PFSK-1 (cell line): ENCODE results near the gene ZNF503.

Experiments
- FOXP2 ChIP-seq: optimal IDR thresholded peaks from 2 replicates; pipeline ENCODE3; 2011; ENCODE audit warnings: borderline replicate concordance, control low read depth, inconsistent platforms; ENCODE audit not compliant: insufficient read depth; ENCODE audit errors: extremely low read length, extremely low read depth
- POLR2AphosphoS5 ChIP-seq: IDR thresholded peaks from 2 replicates; pipeline ENCODE4 v1.6.1; 2012; ENCODE audit warnings: low read depth, mild to moderate bottlenecking, control low read depth, low read length, moderate library complexity
- SIN3A ChIP-seq: IDR thresholded peaks from 2 replicates; pipeline ENCODE4 v1.6.1; 2012; ENCODE audit warnings: mild to moderate bottlenecking, low read length, moderate library complexity, borderline replicate concordance; ENCODE audit not compliant: insufficient read depth
- TAF1 ChIP-seq: IDR thresholded peaks from 2 replicates; pipeline ENCODE4 v1.6.1; 2012; ENCODE audit warnings: low read length, control low read depth, borderline replicate concordance; ENCODE audit not compliant: insufficient read depth
- TF ChIP-seq, protein P1 (sequence below), 2 experiments: IDR thresholded peaks; 2 replicates each; pipeline versions ENCODE4 v1.6.1 to v1.8.0; 2011 to 2012; ENCODE audit warnings: low read depth in 2 of 2, low read length in 2 of 2, control low read depth in 1 of 2, inconsistent platforms in 1 of 2, mild to moderate bottlenecking in 1 of 2, moderate library complexity in 1 of 2; ENCODE audit not compliant: insufficient read depth in 1 of 2

Gene ZNF503

DNA sequence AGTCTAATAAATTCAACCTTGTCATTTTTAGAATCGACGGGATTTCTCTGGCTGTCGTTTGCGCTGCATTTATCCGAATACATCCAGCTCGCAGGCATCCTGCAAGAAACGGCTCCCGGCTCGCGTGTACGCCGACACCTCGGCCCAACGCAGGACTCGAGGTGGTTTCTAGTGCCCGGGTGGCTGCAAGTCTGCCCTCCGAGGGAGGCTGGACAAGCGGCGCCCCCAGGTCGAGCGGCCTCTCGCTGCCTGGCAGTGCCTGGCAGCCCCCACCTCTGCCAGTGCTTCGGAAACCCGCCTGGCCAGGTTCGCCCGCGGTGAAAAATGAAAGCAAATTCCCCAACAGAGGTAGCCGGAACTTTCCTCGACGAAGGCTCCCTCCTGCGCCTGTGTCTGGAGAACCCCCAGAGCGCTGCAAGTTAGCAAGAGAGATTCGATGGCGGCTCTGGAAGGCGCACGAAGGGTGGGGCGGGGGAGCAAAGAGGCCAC lies 5.7 kb upstream of the ZNF503 start:
- no peak for TF ChIP-seq FOXP2
- TF ChIP-seq, protein P1, sequence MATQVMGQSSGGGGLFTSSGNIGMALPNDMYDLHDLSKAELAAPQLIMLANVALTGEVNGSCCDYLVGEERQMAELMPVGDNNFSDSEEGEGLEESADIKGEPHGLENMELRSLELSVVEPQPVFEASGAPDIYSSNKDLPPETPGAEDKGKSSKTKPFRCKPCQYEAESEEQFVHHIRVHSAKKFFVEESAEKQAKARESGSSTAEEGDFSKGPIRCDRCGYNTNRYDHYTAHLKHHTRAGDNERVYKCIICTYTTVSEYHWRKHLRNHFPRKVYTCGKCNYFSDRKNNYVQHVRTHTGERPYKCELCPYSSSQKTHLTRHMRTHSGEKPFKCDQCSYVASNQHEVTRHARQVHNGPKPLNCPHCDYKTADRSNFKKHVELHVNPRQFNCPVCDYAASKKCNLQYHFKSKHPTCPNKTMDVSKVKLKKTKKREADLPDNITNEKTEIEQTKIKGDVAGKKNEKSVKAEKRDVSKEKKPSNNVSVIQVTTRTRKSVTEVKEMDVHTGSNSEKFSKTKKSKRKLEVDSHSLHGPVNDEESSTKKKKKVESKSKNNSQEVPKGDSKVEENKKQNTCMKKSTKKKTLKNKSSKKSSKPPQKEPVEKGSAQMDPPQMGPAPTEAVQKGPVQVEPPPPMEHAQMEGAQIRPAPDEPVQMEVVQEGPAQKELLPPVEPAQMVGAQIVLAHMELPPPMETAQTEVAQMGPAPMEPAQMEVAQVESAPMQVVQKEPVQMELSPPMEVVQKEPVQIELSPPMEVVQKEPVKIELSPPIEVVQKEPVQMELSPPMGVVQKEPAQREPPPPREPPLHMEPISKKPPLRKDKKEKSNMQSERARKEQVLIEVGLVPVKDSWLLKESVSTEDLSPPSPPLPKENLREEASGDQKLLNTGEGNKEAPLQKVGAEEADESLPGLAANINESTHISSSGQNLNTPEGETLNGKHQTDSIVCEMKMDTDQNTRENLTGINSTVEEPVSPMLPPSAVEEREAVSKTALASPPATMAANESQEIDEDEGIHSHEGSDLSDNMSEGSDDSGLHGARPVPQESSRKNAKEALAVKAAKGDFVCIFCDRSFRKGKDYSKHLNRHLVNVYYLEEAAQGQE (IDR thresholded peaks at IDR 0.05; ENCODE audit: insufficient read depth in 1 of 2, low read depth in 2 of 2, low read length in 2 of 2): no peak
- no peak for TF ChIP-seq POLR2AphosphoS5
- TF ChIP-seq SIN3A: no peak
- no peak for TF ChIP-seq TAF1

DNA sequence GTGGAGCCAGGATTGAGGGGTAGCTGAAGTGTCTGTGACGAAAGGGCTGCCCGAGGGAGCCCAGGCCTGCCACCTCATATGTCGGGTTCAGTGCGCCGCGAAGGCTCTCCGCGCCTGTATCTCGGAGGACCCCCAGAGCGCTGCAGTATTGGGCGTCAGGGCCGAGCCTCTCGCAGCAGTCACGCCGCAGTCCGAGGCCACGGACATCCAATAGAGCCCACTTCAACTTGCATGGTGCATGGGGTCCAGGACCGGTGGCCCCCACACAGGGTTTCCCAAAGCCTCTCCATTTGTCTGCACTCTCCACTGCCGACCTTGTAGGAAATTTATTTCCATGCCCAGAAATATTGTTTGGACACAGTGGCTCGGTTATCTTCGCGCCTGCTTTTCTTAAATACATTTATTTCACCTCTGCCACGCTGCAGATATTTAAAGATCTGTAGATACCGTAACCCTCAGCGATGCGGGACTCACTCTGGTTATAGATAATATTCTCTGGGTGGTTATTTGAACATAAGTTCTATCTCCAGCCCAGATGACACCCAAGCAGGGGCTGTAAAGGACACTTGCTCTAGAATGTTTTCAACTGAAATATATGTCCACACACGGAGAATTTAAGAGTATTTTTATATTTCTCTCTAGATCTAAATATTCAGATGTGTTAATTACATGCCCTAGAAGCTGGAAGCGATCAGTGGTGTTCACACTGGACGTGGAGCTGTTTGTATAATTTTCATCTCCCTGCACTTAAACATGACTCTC lies 5.1 kb upstream of the ZNF503 start:
- TF ChIP-seq TAF1: no peak
- no peak for TF ChIP-seq FOXP2
- TF ChIP-seq POLR2AphosphoS5: no peak
- TF ChIP-seq, protein P1 (IDR thresholded peaks at IDR 0.05; ENCODE audit: insufficient read depth in 1 of 2, low read depth in 2 of 2, low read length in 2 of 2): no peak
- TF ChIP-seq SIN3A: no peak

GRCh38 chr10:75405598-75406461 lies 4.3 kb upstream of the ZNF503 start:
- no peak for TF ChIP-seq FOXP2
- TF ChIP-seq, protein P1 (IDR thresholded peaks at IDR 0.05; ENCODE audit: insufficient read depth in 1 of 2, low read depth in 2 of 2, low read length in 2 of 2): no peak
- TF ChIP-seq SIN3A: no peak
- TF ChIP-seq TAF1: no peak
- no peak for TF ChIP-seq POLR2AphosphoS5

- TF ChIP-seq POLR2AphosphoS5 (no peak), FOXP2 (no peak), SIN3A (no peak), TAF1 (no peak)
- TF ChIP-seq, protein P1 (IDR thresholded peaks at IDR 0.05; ENCODE audit: insufficient read depth in 1 of 2, low read depth in 2 of 2, low read length in 2 of 2): no peak
Measured at GRCh38 chr10:75404815-75405597, 3.4 kb upstream of the ZNF503 start.
